ENCODE measurements around the gene MED14. TPM values are rescaled to one million over a fixed set of nuclear protein-coding genes. Genes with fewer than 3 reads are reported as not detected.

MED14 gene
- total and polyA plus RNA-seq, 2 of the 4 experiments (the other 2 are of a cell fraction), result 17.6 to 25.9 TPM

DNA sequence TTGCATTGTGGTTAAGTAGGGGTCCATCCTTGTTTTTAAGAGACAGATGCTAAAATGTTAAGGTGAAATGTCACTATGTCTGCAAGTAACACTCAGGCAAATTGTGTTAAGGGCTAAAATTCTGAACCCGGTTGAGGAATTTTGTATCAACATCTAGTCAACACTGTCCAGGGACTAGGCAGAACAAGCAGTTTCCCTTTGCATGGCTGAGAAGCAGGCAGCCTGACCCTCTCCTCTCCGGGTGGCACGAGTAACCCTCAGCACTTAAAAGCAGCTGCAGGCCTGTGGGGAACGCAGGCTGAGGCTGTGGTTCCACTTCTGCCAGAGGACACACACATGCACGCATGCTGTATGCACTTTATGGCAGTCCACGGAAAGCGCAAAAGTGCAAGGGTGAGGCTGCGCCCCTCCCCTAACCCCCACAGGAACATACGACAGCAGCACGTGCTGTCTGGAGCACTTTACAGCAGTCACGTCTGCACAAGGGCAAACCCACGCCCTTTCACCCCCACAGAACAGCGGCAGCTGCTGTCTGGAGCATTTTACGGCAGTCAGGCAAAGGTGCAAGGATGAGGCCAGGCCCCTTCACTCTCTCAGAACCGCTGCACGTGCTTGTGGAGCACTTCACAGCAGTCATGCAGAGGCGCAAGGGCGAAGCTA, 112.7 kb downstream of the MED14 start:
- H2AK5ac ChIP-seq (ENCODE audit: low read depth, low read length), result no peak overlapping the region
- H4K8ac ChIP-seq (ENCODE audit: low read depth in 2 of 2, low read length in 2 of 2), result no peak overlapping the region
- in situ Hi-C loops (cut with MboI; ENCODE audit: low sequenced_read_pairs) (no loop called here), dilution Hi-C loops (cut with HindIII; ENCODE audit: low sequenced_read_pairs, unreplicated experiment) (no loop called here), intact Hi-C loops (cut with micrococcal nuclease) (no loop called here)
- no peaks in the 10 kb centered on the region for H3K9me1 ChIP-seq (ENCODE audit: insufficient read depth, low read length)
- H2BK120ac ChIP-seq (ENCODE audit: low read depth, low read length), result no peak overlapping the region
- no peak overlapping the region for H4K91ac ChIP-seq (ENCODE audit: insufficient read depth, low read depth, low read length)
- no TSS peak for BruUV-seq (replicated peaks)
- WGBS, 2 experiments (ENCODE audit: extremely low coverage in 2 of 2, insufficient read length in 1 of 2), result 61% methylated on average over 12 of the region's 18 CpGs; no CpG with 5 or more reads in 1 of the 2 experiments
- H3K4ac ChIP-seq (ENCODE audit: low read depth, low read length), result no peak overlapping the region
- ATAC-seq (ENCODE audit: low read depth) (no peak), DNase-seq (no peak)
- H2BK20ac ChIP-seq (ENCODE audit: low read depth, low read length), result no peak overlapping the region
- no peak overlapping the region for H3K4me2 ChIP-seq (ENCODE audit: low read depth, low read length)
- no peaks in the 10 kb centered on the region for H3K79me1 ChIP-seq (ENCODE audit: low read depth in 1 of 2, low read length in 2 of 2)
- peak overlapping the region; percentile 63 for H2AFZ ChIP-seq (replicated peaks; ENCODE audit: low read length, poor library complexity)
- no peaks in the 10 kb centered on the region for H4K20me1 ChIP-seq (ENCODE audit: insufficient read depth, low read length)
- no peak overlapping the region for H3K14ac ChIP-seq (replicated peaks; ENCODE audit: low read depth, low read length)
- ChIA-PET POLR2A (ENCODE audit: unreplicated experiment) (no interaction called here), CTCF (interaction anchor here (1.3 kb wide), 1 partner anchor 29 kb away, joined by 4 read pairs; no protein-coding TSS in a partner anchor)
- no peak overlapping the region for H3K56ac ChIP-seq (ENCODE audit: extremely low read depth, insufficient read depth, low read length)
- no peak overlapping the region for H3K4me3 ChIP-seq (ENCODE audit: insufficient read depth, low read depth, low read length)
- no peak overlapping the region for H3K27ac ChIP-seq (ENCODE audit: insufficient read depth, low read length)
- no peak overlapping the region for H2BK5ac ChIP-seq (ENCODE audit: low read depth, low read length, poor library complexity, severe bottlenecking)
- H3K18ac ChIP-seq (ENCODE audit: low read depth, low read length), result no peak overlapping the region
- H3K27me3 ChIP-seq (ENCODE audit: control insufficient read depth, insufficient read depth, low read length), result peaks cover 3% of the 10 kb centered on the region
- TF ChIP-seq FOS (IDR thresholded peaks at IDR 0.05; ENCODE audit: low read depth, low read length) (no peak), MXI1 (IDR thresholded peaks at IDR 0.05; ENCODE audit: borderline replicate concordance, low read depth, low read length) (no peak), RAD21 (IDR thresholded peaks at IDR 0.05; ENCODE audit: low read length) (no peak), NFE2L2 (IDR thresholded peaks at IDR 0.05; ENCODE audit: low read depth, low read length) (no peak), MAZ (IDR thresholded peaks at IDR 0.05; ENCODE audit: borderline replicate concordance, low read depth, low read length) (no peak), CTCF (conservative IDR thresholded peaks at IDR 0.05; ENCODE audit: low read depth, low read length) (no peak), CHD1 (IDR thresholded peaks at IDR 0.05; ENCODE audit: low read depth, low read length) (no peak), RFX5 (IDR thresholded peaks at IDR 0.05; ENCODE audit: low read depth, low read length) (no peak), USF2 (IDR thresholded peaks at IDR 0.05; ENCODE audit: low read depth, low read length) (no peak), BHLHE40 (IDR thresholded peaks at IDR 0.05; ENCODE audit: low read depth, low read length) (no peak), MAFK (IDR thresholded peaks at IDR 0.05; ENCODE audit: low read depth, low read length) (no peak), SMC3 (IDR thresholded peaks at IDR 0.05; ENCODE audit: low read depth, low read length) (no peak), RCOR1 (IDR thresholded peaks at IDR 0.05; ENCODE audit: insufficient replicate concordance, low read length) (no peak), CEBPB (IDR thresholded peaks at IDR 0.05; ENCODE audit: low read depth, low read length) (no peak), POLR2A (IDR thresholded peaks at IDR 0.05; ENCODE audit: low read depth, low read length) (no peak)
- TF ChIP-seq, protein P1, sequence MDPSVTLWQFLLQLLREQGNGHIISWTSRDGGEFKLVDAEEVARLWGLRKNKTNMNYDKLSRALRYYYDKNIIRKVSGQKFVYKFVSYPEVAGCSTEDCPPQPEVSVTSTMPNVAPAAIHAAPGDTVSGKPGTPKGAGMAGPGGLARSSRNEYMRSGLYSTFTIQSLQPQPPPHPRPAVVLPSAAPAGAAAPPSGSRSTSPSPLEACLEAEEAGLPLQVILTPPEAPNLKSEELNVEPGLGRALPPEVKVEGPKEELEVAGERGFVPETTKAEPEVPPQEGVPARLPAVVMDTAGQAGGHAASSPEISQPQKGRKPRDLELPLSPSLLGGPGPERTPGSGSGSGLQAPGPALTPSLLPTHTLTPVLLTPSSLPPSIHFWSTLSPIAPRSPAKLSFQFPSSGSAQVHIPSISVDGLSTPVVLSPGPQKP (IDR thresholded peaks at IDR 0.05; ENCODE audit: borderline replicate concordance, low read depth, low read length), result no peak
- no peak overlapping the region for H2BK15ac ChIP-seq (ENCODE audit: low read depth, low read length)
- H3K23ac ChIP-seq (ENCODE audit: low read depth, low read length), result no peak overlapping the region
- H3K9me3 ChIP-seq (ENCODE audit: control insufficient read depth, insufficient read depth, low read length), result peaks cover 2% of the 10 kb centered on the region; the same call in 1 of the 2 replicates
- no peaks in the 10 kb centered on the region for H3K4me1 ChIP-seq (ENCODE audit: control insufficient read depth, insufficient read depth, low read length)
- H2AK9ac ChIP-seq (replicated peaks; ENCODE audit: low read depth, low read length, poor library complexity), result no peak overlapping the region
- no peak overlapping the region for H3K9ac ChIP-seq (ENCODE audit: low read depth, low read length)
- H3K36me3 ChIP-seq (ENCODE audit: control insufficient read depth, insufficient read depth, low read length), result peaks cover 3% of the 10 kb centered on the region; the same call in 1 of the 2 replicates
- H4K5ac ChIP-seq (ENCODE audit: low read depth, low read length), result no peak overlapping the region

All from IMR-90 (cell line).